IPS-15b (cell line): ENCODE measurements around the gene ALDH1A3.

Experiments used
- H3K27me3 ChIP-seq: one replicate; pipeline ENCODE4 v1.6.1; 2013; ENCODE audit warnings: low read length; ENCODE audit not compliant: control insufficient read depth, insufficient read depth
- H3K36me3 ChIP-seq: one replicate; pipeline ENCODE4 v1.6.1; 2013; ENCODE audit warnings: low read length; ENCODE audit not compliant: control insufficient read depth, insufficient read depth
- H3K4me1 ChIP-seq: one replicate; pipeline ENCODE4 v1.6.1; 2013; ENCODE audit warnings: mild to moderate bottlenecking, low read length; ENCODE audit not compliant: control insufficient read depth, insufficient read depth
- H3K4me3 ChIP-seq: one replicate; pipeline ENCODE4 v1.5.1; 2013; ENCODE audit warnings: low read depth, low read length
- H3K9ac ChIP-seq: one replicate; pipeline ENCODE4 v1.6.1; 2013; ENCODE audit warnings: low read depth, mild to moderate bottlenecking, low read length
- H3K9me3 ChIP-seq: one replicate; pipeline ENCODE4 v1.6.1; 2013; ENCODE audit warnings: mild to moderate bottlenecking, low read length; ENCODE audit not compliant: control insufficient read depth, insufficient read depth

Gene ALDH1A3

DNA sequence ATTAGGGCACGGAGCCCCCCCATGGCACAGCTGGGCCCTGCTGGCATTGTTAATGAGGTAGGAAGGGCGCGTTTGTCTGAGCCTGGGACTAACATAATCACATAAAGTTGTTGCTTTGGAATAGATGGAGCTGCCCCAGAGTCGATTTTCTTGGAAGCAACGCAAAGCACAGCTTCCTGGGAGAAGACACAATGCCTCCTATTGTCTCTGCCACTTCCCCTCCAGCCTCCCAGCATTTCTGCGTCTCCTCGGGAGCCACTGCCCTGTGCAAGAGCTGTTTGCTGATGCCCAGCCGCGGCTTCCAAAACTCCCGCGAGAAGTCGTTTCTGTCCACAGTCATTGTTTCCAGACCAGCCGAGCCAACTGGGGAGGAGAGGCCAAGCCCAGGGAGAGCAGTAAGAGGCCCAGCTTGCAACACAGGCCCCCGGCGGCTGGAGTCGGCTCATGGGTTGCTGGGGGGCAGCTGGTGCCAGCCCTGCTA lies 18.1 kb upstream of the ALDH1A3 start:
- Histone ChIP-seq H3K4me3 (no peak overlapping the region), H3K27me3 (peaks cover 2% of the 10 kb centered on the region), H3K9ac (no peak overlapping the region), H3K36me3 (no peaks in the 10 kb centered on the region), H3K4me1 (no peaks in the 10 kb centered on the region), H3K9me3 (no peaks in the 10 kb centered on the region)

DNA sequence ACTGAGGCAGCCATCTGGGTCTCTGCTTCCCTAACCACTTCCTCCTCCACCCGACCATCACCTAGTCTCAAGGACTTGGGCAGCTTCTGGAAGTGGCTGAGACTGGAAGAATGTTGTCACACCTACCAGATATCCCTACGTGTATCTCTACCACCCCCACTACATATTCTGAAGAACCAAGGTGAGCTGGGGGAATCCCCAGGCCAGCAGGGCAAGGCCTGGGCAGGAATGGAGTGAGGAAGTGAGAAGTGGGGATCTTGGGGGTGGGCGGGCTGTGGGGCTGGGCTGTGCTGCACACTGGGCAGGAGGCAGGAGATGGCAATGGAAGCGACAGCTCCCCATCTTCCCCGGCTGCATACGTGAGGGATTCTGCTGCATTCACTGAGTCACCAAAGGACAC lies 17.5 kb upstream of the ALDH1A3 start:
- no peaks in the 10 kb centered on the region for H3K9me3 ChIP-seq
- no peaks in the 10 kb centered on the region for H3K36me3 ChIP-seq
- H3K4me3 ChIP-seq = no peak overlapping the region
- H3K27me3 ChIP-seq = peaks cover 2% of the 10 kb centered on the region
- H3K4me1 ChIP-seq = no peaks in the 10 kb centered on the region
- H3K9ac ChIP-seq = no peak overlapping the region

DNA sequence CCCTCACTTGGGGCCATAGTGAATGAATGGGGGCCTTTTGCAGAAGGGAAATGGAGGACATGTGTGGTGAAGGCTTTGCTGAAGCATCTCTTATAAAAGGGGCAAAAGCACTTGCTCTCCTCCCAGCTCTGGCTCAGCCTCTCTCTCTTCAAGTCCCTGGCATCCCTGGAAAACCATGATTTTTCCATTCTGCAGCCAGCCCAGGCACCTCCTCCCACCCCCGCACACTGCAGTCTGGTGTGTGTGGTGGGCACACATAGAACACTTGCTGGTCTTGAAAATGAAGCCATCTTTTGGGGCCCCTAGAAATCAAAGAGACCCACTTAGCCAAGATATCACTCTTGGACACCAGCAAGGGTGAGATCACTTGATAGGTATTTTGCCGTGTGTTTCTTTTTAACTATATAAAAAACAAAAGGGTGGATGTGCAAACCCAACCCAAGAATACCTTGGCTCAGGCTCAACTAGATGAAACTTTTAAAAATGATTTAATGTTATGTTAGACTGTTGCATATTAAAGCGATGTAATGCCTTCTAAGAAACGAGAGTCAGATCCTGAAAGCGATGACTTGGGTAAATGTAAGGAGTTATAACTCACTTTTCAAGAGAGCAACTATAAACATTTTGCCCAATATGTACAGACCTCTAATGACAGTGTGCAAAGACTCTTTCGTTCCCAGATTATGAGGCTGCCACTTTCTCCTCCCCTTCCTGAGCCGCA lies 16.4 kb upstream of the ALDH1A3 start:
- H3K9ac ChIP-seq = no peak overlapping the region
- no peaks in the 10 kb centered on the region for H3K4me1 ChIP-seq
- no peak overlapping the region for H3K4me3 ChIP-seq
- no peaks in the 10 kb centered on the region for H3K36me3 ChIP-seq
- peaks cover 2% of the 10 kb centered on the region for H3K27me3 ChIP-seq
- H3K9me3 ChIP-seq = no peaks in the 10 kb centered on the region

DNA sequence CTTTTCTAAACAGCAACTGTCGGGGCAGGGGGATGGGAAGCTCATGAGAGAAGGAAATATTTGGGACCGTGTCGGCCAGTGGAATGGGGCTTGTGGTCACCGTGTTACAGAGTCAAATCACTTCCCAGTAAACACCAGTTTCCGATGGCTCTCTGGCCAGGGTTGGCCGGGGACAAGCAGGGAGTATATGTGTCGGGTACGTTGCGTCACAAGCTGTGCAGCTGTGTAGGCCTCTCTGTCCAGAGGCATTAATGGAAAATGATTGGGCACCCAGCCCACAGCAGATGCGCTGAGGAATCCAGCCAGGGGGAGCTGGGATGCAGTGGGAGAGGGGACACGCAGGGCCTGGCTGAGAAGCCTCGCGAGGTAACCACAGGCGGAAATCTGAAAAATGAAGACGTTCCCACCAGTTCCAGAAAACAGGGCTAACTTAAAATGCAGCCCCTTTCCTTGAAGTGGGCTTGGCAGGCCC lies 15.8 kb upstream of the ALDH1A3 start:
- peaks cover 2% of the 10 kb centered on the region for H3K27me3 ChIP-seq
- no peaks in the 10 kb centered on the region for H3K4me1 ChIP-seq
- H3K36me3 ChIP-seq = no peaks in the 10 kb centered on the region
- H3K4me3 ChIP-seq = no peak overlapping the region
- no peaks in the 10 kb centered on the region for H3K9me3 ChIP-seq
- no peak overlapping the region for H3K9ac ChIP-seq

DNA sequence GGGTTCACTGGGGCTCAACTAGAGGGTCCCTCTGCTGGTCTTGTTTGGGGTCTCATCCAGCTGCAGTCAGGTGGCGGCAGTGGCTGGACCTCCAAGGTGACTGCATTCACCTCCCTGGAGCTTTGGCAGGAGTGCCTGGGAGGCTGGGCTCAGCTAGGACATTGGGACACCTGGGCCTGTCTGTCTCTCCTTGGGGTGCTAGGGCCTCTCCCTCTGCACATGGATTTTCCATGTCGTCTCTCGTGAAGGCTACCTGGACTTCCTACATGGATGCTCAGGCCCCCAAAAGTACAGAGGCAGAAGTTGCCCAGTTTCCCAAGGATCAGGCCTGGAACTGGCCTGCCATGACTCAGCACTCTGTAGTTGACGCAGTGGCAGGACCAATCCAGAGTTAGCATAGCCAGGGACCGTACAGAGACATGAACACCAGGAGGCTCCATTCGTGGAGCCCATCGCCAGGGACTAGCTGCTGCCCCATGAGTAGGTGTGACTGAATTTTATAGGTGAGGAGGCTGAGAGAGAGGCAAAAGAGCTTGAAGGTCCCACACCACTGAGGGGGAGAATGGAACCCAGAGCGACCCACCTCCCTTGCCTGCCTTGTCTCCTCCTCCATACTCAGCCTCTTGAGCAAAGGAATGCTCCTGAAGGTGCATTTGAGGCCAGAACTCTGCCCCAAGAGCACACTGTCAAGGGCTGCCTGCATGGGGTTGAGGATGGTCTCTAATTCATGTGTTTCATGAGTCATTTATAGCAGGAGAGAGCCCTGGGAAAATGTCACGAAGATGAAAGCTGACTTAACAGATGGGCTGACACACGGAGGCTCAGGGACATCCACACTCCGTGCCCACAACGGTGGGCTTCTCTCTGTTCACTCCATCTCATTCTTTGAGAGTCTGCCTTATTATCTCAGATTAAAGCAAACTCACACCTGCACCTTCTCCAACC lies 13.0 kb upstream of the ALDH1A3 start:
- Histone ChIP-seq H3K9ac (no peak overlapping the region), H3K4me1 (no peaks in the 10 kb centered on the region)

DNA sequence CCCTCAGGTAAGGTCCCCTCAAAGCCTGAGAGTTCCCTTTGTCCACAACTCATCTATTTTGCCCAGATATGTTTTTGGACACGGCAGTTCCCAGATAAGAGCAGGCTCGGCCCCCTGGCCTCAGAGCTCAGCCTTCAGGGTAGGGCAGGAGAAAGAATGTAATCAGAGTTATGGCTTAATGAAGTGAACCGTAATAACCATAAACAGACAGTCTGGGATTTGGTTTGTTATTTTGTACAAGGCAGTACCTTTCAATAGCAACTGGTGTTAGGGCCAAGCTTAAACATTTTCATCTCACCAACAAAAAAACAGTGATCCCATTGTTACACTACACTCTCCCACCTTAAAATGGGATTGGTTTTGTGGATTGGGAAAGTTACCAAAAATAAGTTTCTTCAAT lies 12.2 kb upstream of the ALDH1A3 start:
- Histone ChIP-seq H3K36me3 (no peaks in the 10 kb centered on the region), H3K4me1 (no peaks in the 10 kb centered on the region), H3K9me3 (no peaks in the 10 kb centered on the region), H3K27me3 (peaks cover 7% of the 10 kb centered on the region), H3K4me3 (no peak overlapping the region), H3K9ac (no peak overlapping the region)

More for the DNA sequence above, 13.0 kb upstream of the ALDH1A3 start:
- H3K9me3 ChIP-seq = no peaks in the 10 kb centered on the region
- no peak overlapping the region for H3K4me3 ChIP-seq
- H3K36me3 ChIP-seq = no peaks in the 10 kb centered on the region
- peaks cover 7% of the 10 kb centered on the region for H3K27me3 ChIP-seq

DNA sequence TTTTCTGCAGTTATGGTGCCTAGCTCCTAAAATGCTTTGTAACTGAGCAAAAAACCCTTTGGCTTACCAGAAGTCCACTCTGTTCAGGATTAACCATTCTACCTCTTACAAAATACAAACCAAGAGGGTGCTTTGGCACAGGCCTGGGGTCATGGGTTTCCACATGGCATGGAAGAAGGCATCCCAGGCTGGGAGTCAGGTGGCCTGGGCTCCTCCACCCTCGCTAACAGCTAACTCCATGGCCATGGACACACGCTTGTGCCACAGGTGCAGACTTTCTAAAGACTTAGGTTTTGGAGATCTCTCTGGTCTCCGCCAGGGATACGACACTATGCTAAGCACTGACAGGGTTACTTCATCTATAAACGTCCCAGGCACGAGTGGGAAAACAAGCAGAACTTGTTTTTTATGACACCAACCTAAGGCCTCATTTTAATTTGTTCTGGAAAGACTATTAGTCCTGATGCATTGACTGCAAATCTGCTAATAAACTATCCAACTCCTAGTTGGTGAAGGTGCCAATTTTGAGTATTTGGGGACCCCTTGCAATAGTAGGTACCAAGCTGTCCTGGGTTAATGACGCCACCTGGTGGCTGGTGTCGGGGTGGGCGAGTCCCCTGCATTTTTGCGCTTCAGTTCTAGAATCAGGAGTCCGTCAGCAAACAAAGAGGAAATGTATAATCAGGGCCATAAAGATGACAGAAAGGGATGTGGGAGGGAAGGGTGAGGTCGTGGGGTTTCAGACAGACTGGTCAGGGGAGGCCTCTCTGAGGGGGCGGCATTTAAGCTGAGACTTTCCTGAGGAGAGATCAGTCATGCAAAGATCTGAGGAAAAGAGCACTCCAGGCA lies 10.3 kb upstream of the ALDH1A3 start:
- Histone ChIP-seq H3K4me1 (no peaks in the 10 kb centered on the region), H3K27me3 (peaks cover 7% of the 10 kb centered on the region), H3K4me3 (no peak overlapping the region), H3K9me3 (no peaks in the 10 kb centered on the region), H3K36me3 (no peaks in the 10 kb centered on the region), H3K9ac (no peak overlapping the region)

DNA sequence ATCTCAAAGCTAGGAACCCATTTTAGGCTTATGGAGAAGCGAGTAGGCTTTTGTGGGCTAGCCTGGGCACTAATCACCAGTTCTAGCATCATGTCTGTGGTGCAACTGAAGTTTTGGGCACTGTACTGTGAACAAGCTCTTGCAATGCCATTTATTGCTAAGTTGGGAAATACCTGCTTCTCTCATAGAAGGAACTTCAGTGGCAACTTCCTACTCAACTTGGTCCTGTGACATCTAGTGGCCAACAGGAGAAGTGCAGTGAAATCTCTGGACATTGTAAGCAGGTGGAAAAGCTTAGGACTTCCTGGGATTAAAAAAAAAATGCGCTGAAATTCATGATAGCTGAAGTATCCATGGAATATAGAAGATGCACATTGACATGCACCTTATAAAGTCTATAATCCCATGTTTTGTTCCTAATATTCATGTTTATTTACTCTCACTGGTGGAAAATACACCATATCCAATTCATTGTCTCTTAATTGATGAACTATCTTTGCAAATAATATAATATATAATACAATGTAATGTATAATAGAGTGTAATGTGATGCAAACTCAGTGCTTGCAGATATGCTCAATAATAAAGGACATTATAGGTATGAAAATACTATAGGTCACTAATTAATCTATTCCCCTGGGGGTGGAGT lies 6.5 kb upstream of the ALDH1A3 start:
- H3K27me3 ChIP-seq = peaks cover 26% of the 10 kb centered on the region
- no peak overlapping the region for H3K9ac ChIP-seq
- no peak overlapping the region for H3K4me3 ChIP-seq
- H3K36me3 ChIP-seq = no peaks in the 10 kb centered on the region
- no peaks in the 10 kb centered on the region for H3K4me1 ChIP-seq
- H3K9me3 ChIP-seq = no peaks in the 10 kb centered on the region

DNA sequence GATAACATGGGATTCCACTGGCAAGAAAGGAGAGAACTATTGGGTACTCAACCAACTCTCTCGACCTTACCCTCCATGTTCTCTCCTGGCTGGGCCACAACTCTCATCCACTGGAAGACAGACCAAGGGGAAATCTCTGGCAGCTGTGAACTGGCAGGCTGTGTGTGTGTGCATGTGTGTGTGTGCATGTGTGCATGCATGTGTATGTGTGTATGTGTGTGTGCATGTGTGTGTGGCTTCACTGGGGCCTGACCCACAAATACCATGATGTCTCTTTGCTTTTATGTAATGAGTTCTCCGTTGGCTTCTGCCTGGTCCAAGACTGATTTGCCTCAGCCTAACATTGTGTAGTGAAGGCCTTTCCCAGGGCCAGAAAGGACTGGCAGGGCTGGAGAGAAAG lies 4.1 kb upstream of the ALDH1A3 start:
- Histone ChIP-seq H3K4me3 (no peak overlapping the region), H3K27me3 (peaks cover 38% of the 10 kb centered on the region), H3K9me3 (no peaks in the 10 kb centered on the region), H3K9ac (no peak overlapping the region), H3K36me3 (no peaks in the 10 kb centered on the region), H3K4me1 (peaks cover 5% of the 10 kb centered on the region)

DNA sequence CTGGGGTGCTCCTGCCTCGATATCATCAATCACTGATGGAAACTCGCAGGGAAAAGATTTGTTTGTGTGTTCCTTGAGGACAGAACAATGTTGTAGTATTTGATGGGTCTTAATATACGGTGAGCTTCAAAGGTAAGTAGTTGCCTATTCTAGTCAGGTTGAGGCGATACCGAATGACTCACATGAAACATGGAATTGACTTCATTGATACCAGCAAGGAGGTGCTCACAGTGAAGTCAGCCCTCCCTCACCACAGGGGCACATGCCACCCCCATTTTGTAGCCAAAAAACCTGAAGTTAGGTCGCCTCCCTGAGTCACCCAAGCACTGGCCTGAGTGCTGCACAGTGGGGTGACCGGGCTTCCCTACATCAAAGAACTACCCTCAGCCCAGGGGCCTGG lies 3.7 kb upstream of the ALDH1A3 start:
- Histone ChIP-seq H3K9me3 (no peaks in the 10 kb centered on the region), H3K4me1 (peaks cover 6% of the 10 kb centered on the region), H3K4me3 (no peak overlapping the region), H3K27me3 (peaks cover 42% of the 10 kb centered on the region), H3K36me3 (no peaks in the 10 kb centered on the region), H3K9ac (no peak overlapping the region)

DNA sequence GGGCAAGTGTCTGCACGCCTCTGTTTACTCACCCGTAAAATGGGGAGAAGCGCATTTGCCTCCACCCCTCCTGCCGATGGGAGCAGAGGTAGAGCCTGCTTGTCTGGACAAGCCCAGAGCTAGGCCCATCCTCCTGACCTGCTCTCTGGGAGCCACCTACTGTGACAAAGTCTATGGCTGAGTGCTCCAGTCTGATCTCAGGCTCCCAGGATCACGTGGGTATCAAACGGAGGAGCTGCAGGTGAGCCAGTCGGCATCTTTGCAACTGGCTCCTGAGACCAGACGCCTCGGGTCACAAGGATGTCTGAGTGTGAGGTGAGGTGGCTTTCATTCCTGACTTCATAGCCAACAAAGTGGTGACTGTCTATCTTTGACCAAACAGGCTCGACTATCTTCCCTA lies 2.1 kb upstream of the ALDH1A3 start:
- no peaks in the 10 kb centered on the region for H3K9me3 ChIP-seq
- H3K36me3 ChIP-seq = no peaks in the 10 kb centered on the region
- H3K4me1 ChIP-seq = peaks cover 10% of the 10 kb centered on the region
- no peak overlapping the region for H3K4me3 ChIP-seq
- peaks cover 54% of the 10 kb centered on the region for H3K27me3 ChIP-seq
- no peak overlapping the region for H3K9ac ChIP-seq
